HG02840 (cell line): ENCODE data around the gene SLC17A9.
"Not testable (repeated sequence)": the region's sequence is repeated elsewhere in the genome, so short reads cannot be mapped to it uniquely, and the experiment has no call there.

ENCODE experiments used
- ATAC-seq: cut with Tn5 transposase; IDR thresholded peaks from one replicate; pipeline ENCODE4 v1.9.1; 2021; ENCODE audit warnings: mild to moderate bottlenecking, moderate library complexity, moderate number of reproducible peaks; ENCODE audit not compliant: unreplicated experiment, low FRiP score

Gene SLC17A9

DNA sequence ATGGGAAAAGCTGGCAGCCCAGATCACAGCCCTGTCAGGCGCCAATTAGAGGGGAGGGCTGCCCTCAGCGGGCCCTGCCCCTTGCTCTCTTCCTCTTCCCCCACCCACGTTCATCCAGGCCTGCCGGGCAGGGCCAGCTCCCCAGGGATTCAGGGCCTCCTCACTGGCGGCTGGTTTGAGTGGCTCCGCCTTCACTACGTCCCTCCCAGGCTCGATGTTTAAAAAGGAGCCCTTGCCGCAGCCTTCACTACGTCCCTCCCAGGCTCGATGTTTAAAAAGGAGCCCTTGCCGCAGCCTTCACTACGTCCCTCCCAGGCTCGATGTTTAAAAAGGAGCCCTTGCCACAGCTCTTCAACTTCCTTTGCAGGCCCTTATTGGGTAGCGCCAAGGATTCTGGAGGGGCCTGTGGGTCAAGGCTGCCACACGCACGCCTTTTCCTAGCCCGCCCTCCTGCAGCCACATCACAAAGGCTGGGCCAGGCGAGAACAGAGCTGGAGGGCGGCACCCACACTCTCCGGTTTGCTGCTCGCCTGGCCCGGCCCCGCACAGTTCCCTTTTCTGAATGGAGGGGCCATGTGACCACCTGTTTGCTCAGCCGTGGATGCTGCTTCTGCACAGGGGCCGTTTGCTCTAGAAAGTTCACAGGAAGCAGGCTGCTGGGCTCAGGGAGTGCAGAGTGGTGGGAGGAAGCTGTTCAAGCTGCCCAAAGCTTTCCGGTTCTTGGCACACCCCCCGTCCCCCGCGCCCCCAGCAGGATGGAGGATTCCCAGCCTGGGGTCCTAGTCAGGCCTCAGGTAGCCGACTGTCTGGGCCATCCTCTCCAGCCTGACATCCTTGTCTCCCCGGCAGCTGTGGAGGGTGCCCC, 1.6 kb downstream of the SLC17A9 start:
- peak; percentile 59 for ATAC-seq

DNA sequence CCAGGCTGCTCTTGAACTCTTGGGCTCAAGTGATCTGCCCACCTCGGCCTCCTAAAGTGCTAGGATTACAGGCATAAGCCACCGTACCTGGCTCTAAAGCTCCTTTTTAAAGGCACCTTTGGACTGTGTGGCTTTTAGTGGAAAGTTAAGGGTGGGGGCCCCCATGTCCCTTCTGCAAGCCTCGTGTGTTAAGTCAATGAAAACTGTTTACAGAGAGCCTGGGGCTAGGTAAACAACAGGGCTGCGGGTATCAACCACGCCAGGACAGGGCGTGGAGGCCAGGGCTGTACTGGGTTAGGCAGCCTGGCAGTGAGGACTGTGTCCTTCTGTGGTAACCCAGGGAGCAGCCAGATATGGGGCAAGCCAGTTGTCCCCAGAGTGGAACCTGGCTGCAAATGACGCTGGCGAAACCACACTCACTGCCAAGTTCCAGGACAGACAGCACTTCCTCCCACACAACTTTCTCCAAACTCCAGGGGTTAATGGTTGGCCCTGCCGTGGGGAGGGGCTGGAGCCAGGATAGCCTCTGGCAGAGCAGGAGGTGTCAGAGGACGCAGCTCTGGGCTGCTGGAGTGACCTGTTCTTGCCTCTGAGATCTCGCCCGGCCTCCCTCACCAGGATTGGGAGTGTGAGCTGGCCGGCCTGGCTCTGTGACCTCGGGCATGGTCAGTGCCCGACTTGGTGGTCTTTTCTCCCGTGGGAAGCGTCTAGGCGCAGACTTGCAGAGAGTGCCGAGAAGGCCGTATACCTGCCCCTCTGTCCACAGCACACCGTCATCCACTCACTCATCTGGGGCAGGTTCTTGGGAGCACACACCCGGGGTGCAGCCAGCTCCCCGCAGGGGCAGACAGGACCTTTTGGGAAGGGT, 3.2 kb downstream of the SLC17A9 start:
- ATAC-seq, result no peak

DNA sequence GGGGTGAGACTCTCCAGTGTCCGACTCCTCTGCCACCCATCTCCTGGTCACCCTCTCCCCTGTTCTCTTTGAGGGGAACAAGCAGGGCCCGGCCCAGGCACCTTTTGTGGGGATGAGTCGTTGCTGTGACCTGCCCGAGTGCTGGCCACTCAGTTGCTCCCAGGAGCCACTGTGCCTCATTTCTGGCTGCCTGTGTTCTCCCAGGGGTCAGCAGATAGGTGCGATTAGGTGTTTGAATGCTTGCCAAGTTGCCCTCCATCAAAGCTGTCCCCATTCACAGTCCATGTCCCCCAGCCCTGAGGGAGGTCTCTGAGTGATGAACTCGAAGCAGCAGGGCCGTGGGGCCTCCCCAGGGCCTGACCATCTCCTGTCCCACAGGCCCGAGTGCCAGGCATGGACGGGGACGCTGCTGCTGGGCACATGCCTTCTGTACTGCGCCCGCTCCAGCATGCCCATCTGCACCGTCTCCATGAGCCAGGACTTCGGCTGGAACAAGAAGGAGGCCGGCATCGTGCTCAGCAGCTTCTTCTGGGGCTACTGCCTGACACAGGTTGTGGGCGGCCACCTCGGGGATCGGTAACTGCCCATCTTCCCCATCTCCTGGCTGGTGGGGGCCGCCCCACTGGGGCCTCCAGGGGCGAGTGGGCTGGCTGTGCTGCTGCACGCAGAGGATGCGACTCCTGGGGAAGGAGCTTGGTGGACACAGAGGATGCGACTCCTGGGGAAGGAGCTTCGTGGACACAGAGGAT, 4.1 kb downstream of the SLC17A9 start:
- ATAC-seq, result no peak

DNA sequence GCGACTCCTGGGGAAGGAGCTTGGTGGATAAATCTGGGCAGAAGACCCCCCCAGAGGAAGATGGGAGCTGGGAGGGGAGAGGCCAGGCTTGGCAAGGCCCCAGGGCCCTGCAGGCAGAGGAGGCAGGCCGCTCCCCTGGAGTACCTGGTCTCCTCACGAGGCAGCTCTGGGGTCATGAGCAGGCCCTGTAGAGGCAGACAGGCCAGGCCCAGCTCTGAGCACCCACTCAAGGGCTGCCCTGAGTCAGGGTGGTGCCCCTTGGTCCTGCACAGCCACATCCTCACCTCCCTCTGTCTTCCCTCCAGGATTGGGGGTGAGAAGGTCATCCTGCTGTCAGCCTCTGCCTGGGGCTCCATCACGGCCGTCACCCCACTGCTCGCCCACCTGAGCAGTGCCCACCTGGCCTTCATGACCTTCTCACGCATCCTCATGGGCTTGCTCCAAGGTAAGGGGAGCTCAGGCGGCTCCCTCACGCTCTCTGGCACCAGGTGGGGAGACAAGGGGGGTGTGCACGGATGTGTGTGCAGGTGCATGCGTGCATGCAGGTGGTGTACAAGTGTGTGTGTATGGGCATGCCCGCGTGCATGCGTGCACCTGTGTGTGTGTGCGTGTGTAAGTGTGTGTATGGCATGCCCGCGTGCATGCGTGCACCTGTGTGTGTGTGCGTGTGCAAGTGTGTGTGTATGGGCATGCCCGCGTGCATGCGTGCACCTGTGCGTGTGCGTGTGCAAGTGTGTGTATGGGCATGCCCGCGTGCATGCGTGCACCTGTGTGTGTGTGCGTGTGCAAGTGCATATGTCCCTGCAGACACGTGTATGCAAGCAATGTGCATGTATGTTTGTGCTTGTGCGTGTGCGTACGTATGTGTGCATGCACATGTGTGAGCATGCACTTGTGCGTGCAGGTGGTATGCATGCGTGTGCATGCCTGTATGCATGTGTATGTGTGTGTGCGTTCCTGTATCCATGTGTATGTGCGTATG, 4.9 kb downstream of the SLC17A9 start:
- ATAC-seq, result no peak

DNA sequence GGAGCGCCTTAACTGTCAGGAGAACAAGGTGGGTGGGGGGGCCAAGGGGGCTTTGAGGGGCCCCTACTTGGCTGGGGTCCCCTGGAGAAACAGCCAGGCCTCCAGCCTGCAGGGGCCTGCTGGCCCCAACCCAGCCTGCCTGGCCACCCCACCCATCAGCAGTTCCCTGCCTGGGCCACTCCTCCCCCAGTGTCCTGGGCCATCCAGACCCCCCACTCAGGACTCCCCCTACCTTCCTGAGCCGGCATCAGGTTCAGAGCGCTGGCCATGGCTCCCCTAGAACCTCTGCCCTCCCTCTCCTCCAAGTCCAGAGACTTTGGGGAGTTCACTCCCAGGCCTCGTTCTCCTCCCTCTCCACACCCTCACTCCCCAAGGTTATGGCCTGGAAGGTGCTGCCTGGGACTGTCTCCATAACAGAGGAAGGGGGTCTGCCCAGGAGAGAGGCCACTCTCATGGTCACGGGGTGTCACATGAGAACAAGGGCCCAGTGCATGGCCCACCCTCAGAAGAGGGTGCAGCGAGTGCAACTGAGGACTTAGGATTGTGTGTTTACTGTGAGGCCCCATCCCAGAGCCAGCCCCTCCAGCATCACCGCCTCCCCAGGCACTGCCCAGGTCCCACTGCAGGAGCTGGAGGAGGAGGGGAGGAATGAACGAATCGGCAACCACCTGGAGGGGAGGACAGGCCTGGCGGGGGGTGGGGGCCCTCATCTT, 6.0 kb downstream of the SLC17A9 start:
- ATAC-seq, result no peak

DNA sequence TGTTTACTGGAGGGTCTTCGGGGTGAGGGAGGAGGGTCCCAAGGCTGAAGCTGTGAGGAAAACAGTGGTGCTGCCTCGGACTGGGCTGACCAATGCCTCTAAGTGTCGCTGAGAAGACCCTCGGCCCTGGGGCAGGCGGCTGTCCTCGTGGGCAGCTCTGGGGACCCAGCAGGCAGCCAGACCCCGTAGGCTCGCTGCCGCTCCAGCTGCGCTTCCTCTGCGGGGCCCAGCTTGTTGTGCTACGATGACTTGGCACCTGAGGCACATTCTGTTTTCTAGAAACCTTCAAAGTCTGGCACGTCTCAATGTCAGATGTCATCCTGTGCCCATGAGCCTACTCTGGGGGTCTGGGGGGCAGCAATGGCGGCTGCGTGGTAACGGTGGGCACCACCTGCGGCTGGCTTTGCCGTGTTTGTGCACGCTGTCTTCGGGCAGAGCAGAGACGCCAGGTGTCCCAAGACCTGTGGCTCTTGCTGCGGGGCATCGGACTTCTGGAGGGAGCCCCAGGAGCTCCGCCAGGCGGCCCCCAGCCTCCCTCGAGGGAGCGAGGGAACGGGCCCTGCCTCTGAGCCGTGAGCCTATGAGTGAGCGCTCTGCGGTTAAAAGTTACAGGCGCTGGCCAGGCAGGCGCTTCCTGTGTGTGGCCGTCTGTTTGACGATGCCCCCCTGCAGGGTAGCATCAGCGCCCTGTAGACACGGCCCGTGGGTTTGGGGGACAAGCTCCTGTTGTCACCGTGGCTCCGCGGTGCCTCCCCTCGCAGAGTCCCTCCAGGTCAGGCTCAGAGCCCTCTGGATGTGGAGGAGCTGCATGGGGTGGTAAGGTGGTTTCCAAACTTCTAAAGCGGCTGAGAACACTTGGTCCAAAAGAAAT, 6.8 kb downstream of the SLC17A9 start:
- ATAC-seq, result no peak

DNA sequence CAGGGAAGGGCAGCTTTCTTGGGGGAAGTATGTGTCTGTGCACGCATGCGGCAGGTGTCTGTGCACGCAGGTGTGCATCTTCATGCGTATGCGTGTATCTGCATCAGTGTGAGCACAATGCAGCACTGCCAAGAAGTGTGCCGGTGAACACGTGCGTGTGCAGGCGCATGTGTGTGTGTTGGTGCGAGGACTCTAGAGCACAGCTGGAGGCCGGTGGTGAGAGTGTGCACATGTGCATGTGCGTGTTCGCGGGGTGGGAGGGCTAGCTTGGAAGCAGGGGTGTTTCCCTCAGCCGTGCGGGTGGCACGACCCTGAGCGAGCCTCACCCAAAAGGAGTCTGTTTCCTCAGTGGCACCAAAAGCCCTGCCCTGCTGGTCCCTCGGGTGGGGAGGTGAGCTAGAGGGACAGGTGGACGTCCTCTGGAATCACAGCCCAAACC, 7.5 kb downstream of the SLC17A9 start:
- no peak for ATAC-seq

DNA sequence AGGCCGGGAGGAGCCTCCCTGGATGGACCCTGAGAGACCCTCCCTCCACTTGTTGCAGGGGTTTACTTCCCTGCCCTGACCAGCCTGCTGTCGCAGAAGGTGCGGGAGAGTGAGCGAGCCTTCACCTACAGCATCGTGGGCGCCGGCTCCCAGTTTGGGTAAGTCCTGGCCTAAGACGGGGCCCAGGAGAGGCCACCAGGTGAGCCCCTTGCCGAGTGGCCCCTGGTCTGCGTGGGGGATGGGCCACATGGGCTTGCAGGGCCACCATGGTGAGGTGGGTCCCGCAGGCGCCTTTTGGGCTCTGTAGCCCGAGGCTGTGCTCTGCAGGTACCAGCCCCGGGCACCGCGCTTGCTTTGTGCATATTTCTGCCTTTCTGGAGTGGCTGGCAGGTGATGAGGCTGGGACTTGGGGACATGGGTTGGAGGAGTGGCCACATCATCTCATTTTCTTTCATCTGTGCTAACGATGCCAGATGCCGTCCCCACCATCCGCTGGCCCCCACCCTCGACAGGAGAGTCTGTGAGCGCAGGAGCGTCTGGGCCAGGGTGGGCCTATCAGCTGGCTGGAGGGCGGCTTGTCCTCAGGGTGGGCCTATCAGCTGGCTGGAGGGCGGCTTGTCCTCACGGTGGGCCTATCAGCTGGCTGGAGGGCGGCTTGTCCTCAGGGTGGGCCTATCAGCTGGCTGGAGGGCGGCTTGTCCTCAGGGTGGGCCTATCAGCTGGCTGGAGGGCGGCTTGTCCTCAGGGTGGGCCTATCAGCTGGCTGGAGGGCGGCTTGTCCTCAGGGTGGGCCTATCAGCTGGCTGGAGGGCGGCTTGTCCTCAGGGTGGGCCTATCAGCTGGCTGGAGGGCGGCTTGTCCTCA, 8.2 kb downstream of the SLC17A9 start:
- ATAC-seq, result not testable (repeated sequence)

DNA sequence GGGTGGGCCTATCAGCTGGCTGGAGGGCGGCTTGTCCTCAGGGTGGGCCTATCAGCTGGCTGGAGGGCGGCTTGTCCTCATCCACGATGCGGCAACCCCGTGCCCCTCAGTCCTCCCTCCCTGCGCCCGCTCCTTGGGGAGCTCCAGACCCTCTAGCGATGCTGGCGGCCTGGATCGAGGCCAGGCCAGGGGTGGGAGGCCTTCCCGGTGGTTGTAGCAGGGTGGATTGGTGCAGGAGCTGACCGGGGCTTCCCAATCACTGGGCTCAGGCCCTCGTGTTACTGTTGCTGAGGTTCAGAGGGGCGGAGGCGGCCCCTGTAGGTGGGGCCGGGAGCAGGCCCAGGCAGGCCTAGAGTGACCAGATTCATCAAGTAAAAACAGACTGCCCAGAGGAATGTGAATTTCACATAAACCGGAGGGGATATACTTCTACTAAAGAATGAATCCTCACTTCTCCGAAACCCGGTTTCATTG, 8.8 kb downstream of the SLC17A9 start:
- ATAC-seq, result no peak

DNA sequence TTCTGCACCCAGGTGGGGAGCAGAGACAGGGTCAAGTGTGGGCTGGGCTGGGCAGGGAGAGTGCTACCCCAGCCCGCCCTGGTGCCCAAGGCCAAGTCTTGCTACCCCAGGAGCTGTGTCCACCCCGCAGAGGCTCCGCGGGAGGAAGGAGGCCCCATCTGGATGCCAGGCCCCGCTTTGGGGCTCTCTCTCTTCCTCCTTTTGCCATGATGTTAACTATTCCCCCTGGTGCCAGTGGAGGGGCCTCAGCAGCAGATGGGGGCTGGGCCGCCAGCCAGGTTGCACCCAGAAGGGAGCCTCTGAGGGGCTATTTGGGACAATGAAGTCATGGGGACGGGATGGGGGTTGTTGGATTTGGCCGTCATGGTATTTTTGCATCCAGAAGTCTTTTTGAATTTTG, 9.3 kb downstream of the SLC17A9 start:
- ATAC-seq, result no peak

DNA sequence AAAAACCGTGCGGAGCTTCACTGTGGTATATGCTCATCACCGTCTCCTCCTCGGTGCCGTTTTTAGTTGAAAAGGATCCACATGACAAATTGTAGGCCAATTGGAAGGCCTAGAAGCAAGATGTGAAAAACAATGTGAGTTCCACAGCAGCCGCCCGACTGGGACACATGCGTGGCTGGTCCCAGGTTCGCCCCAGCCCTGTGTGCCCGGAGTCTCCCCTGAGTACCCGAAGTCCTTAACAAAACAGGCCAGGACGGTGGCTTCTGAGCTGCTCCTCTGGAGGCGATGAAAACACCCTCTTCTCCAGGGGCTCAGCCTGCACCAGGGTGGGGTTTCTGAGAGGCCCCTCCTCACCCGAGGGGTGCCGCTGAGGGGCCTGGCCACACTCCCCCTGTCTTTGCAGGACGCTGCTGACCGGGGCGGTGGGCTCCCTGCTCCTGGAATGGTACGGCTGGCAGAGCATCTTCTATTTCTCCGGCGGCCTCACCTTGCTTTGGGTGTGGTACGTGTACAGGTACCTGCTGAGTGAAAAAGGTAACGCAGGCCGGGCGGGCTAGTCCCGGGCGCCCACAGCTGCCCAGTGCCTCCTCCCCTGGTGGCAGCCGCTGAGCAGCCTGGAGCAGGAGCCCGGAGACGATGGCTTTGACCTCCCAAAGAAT, 9.8 kb downstream of the SLC17A9 start:
- no peak for ATAC-seq

DNA sequence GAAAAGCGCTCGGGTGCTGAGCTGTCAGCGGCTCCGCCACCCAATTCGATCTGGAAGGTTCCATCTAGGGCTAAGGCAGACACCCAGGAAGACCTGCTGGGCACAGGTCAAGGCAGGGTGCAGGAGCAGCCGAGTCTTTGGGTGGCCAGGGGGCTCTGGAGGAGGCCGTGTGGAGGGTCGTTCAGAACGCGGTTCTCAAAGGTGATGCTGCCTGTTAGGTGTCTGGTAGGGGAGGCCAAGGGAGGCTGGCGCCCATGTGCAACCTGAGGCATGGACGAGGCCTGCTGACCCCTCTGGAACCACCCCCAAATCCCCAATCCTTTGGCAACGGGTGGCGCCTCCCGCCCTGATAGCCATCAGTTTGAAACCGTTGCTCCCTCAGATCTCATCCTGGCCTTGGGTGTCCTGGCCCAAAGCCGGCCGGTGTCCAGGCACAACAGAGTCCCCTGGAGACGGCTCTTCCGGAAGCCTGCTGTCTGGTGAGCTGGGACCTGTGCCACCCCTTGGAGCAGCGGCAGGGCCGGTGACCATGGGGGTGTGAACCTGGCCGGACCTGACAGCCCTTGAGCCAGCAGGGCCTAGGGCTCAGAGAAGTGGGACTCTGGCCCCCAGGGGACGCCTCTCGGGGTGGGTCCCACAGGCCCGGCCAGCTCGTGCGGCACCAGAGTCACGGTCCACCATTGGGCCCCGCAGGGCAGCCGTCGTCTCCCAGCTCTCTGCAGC, 10.5 kb downstream of the SLC17A9 start:
- ATAC-seq, result no peak

DNA sequence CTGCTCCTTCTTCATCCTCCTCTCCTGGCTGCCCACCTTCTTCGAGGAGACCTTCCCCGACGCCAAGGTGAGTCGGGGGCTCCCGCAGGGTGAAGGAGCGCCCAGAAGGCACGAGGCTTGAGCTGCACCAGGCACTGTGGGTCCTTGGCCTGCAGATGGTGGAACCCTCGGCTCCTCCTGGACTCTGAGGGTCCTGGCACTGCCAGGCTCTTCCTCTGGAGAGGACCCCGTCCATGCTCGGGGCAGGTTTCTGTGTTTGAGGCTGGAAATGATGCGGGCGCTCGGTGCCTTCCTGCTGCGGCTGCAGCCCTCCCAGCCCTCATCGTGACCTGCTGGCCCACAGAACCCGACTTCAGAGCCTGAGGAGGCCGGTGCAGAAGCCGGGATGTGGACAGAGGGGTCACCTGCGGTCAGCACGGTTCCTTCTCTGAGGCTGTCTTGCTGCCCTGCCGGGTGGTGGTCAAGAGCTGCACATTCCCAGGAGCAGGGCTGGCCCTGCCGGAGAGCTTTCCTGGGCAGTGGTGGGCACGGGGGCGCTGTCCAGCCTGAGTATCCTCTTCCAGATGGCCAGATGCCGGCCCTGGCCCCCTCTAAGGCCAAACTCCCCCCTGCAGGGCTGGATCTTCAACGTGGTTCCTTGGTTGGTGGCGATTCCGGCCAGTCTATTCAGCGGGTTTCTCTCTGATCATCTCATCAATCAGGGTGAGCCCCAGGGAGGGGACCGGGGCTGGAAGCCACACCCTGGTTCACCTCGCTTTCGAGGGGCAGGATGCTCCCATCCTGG, 11.3 kb downstream of the SLC17A9 start:
- no peak for ATAC-seq

DNA sequence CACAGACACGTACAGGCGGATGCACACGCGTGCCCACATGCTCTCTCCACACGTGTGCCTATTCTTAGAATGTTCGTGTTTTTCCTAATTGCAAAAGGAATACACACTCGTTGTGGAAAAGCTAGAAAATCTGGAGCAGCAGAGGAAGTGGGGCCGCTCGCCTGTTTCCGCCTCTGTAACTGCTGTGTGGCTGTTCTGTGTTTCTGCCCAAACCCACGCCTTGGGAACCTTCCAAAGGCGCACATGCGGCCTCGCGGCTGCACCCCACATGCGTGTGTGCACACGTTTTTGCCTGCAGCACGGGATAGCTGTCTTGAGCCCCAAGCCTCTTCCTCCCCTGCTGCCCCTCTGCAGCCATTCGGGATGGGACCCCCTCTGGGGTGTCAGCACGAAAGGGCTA, 12.2 kb downstream of the SLC17A9 start:
- no peak for ATAC-seq

DNA sequence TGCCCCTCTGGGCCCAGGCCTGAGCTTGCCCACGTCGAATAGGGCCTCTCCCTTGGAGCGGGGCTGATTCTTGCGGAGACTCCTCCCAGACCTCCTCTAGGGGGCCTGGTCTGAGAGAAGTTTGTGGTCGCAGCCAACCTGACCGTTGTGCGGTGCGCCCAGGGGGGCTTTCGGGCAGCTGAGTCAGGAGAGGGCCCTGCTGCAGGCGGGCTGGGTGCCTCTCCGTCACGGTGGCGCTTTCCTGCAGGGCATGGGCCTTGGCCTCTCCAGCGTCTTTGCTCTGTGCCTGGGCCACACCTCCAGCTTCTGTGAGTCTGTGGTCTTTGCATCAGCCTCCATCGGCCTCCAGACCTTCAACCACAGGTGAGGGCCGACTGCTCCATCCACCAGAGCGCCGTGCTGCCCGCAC, 12.9 kb downstream of the SLC17A9 start:
- no peak for ATAC-seq
